NCI-H128 (cell line): Measurements from ENCODE around the gene TRPC4.

Source experiments
- DNase-seq: peaks from one replicate; lab custom pipeline; 2025; ENCODE audit not compliant: unreplicated experiment; lab: John Stamatoyannopoulos, UW

The TRPC4 gene

DNA sequence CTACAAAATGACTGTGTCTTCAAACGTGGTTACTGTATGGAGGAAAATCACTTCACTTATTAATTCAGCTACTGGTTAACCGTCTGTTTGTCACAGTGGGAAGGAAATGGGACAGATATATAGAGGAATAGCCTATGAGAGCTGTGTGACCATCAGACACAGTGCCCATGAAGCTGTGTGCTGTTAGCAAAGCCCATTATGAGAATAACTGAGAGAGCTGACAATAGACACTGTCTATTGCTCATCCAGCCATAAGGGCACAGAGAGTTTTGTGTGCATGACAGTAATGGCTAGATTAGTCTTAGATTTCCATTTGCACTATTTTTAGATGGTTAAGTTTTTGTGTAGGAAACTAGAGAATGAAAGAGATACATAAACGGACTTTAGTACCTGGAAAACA is 206.9 kb downstream of the TRPC4 start:
- no peak for DNase-seq

DNA sequence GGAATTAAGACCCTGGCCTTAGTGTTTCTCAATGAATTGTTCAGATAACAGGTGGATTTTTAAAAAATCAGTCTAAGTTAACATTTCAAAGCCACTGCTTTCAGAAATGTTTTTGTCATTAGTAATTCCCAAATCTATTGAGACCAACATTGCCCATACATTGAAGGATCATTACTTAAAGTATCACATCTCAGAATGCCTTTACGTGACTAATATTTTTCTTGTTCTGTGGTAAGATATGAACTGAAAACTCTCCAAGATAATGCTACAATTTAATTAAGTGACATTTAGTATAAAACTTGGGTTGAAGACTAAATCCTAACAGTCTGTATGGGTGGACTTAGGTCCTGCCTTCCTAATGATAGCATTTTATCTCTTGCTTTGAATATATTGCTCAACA is 211.6 kb downstream of the TRPC4 start:
- DNase-seq = no peak

DNA sequence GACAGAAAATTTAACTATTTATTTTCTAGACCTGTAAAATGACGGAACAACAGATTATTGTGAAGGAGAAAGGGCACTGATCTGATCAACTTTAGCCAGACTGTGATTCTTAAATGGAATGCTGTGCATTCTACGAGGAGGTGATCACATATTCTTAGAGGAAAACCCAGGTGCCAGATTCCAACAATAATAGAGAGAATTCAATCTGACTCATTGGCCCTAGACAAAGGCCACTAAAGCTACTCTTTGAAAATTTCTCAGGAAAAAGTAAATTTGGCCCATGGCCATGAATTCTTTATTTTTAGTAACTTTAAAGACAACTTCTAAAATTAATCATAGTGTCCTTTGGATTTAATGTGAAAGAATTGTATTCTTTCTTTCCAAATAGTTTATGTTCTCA is 212.4 kb downstream of the TRPC4 start:
- no peak for DNase-seq

DNA sequence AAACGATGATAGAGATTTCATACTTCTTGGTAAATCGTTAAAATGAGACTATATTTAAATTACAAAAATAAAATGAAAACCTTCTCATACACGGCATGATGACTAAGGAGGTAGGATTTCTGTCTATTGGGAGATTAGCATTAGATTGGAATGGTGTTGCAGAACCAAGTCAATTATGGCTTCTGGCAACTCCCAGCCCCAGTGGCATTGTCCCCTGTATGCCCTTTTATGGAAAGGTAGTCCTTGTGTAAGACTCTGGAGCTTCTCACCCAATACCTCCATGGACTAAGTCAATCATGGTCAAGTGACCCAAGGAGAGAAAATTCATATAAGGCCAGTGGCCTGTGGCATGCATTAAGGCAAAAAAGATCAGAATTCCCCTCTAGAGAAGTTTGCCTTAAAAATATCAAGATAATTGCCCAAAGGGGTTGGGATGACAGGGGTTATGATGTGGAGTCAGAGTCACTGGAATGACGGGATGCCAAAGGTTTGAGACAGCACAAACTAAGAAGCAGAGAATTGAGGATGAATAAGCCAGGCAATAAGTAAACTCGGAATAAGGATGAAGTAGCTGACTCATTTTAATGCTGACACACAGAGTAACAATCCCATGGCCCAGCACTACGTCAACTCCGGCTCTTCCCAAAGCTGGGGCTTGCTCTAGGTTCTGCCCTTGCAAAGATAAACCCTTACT is 213.2 kb downstream of the TRPC4 start:
- DNase-seq = no peak

DNA sequence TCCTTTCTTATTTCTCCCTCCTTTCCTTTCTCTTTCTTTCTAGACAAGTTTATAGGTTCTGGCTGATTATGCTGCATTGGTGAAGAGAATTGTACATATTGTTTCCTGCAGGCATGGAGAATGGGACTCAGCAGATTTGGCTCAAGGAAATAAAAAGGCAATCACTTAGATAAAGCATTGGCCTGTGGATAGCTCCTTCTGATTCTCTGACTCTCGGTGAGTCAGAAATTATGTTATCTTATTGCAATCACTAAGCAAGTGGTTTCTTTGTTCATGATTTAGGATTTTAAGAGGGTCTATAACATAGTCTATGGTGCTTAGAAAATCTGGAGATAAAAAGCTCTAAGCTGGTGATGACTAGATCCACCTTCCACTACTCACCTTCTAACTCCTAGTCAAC is 217.0 kb downstream of the TRPC4 start:
- DNase-seq = no peak

DNA sequence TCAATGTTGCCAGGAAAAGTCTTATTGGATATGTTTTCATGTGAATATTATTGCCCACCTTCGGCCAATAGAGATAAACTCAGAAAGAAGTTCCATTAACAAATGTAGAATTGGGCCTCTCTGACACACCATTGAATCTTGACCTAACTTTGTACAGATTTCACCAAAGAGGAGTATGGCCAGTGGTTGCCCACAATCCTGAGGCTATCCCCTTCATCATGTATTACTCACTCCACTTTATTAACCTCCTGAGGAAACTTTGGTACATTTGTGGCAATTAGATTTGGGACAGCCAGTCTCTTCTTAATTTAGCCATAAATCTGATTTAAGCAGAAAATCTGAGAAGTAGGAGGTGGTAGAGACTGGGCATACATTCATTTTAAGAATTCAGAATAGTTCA is 217.7 kb downstream of the TRPC4 start:
- DNase-seq = no peak

DNA sequence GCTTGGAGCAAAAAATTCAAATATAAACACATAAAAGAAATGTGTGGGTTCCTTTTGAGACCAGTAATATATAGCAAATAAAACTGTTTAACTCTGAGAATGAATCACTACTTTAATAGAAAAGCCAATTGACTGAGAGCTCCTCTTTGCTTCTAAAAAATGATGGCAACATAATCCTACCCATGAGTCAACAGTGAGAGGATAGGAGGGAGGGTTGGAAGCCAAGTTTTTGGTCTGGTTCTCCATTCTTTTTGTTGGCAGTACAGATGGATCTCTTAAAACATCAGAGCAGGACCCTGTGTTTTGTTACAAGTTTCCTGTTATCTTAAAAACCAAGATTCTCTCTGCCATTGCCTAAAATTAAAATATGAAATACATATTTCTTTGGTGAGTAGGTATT is 221.0 kb downstream of the TRPC4 start:
- DNase-seq = no peak

DNA sequence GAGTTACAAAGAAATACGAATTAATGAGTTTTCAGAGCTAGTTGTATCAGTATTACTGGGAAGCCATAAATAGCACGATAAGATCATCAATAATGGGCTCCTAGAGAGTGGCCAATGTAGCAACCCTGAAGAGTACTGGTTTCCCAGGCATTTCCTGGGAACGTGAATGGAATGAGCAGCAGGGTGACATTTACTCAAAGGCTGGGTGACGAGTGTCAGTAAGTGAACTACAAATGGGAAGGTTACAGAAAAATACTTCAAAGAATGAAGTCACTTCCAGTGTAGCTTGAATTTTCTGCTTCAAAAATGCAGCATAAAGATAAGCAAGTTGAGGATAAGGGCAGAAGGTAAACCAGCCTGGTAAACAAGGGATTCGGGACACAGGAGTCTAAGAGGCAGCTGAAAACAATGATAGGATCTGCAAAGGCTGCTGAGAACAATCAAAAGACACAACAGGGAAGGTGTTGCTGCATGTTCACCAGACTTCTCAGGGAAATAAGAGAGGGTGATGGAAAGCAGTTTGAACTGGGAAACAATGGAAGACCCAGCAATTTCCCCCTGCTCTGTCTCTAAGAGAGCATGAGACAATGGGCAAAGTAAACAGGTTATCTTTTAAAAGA is 222.4 kb downstream of the TRPC4 start:
- no peak for DNase-seq

DNA sequence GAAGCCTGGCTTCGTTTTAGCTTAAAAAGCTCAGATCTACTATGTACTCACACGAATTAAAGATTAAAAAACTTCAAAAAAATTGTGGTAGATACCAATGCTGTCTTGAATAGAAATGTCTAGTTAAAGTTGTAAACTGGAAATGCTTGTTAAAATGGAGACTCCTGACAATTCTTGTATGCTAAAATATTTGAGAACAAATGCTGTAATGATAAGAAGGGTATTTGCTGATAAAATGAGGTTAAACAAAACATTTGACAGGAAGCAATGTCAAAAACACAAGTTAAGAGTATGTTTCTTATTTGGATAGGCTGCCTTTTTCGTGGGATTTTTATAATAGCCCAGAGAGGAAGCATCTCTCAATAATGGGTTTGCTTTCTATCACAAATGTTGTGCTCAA is 223.0 kb downstream of the TRPC4 start:
- no peak for DNase-seq

DNA sequence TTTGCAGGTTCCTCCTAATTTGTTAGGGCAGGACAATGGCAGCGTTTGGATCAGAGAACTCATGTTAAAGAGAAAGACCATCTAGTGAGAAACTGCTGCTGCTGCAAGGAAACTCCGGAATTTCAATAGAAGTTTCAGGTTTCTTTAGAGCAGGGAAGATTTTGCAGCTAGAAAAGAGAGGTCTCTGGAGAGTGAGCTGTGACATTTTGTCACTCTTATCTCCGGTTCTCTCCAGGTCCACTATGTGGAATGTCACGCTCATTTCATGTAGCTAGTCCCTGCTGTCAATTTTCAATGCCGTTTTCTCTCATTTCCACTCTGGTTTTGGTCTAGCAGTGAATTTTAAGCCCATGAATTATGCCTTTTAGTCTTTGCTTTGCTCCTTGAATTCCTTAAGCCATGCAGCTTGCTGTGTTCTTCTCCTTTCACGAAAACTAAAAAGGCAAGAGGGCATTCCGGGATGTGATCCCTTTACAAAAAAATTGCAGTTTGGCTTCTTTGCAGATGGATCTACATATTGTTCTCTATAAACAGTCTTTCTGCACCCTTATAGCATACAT is 224.3 kb downstream of the TRPC4 start:
- DNase-seq = no peak

DNA sequence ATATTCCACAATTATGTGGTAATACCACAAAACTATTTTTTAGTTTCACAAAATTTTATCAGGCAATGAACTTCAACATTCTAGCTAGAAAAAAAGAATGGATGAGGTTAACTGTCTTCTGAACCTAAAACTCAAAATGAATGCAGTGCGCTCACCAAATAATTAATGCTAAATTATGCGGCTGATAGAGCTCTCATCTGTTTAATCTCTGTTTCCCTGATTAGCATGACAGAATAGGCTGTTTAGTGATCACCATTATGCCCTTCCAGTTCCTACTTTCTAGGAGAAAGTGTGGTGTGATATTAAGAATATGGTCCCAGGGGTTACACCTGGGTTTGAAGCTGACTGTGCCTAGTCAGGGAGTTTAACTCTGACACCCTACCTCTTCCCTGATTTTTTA is 228.2 kb downstream of the TRPC4 start:
- no peak for DNase-seq

DNA sequence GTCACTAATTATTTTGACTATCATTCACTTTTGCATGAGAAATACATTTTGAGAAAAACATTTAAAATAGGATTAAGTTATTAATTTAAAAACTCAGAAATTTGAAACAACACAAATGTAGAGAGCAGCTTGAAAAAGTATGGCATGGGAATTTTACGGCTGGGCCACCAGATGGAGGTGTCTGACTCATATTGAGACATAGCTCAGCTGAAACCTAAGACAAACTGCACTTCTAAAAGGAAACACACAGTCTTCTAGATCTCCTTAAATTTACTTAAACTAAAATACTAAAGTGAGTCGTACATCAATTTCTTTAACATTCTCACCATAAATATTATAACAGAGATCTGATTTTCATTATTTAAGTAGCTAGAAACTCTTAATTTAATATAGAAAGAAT is 229.1 kb downstream of the TRPC4 start:
- no peak for DNase-seq

DNA sequence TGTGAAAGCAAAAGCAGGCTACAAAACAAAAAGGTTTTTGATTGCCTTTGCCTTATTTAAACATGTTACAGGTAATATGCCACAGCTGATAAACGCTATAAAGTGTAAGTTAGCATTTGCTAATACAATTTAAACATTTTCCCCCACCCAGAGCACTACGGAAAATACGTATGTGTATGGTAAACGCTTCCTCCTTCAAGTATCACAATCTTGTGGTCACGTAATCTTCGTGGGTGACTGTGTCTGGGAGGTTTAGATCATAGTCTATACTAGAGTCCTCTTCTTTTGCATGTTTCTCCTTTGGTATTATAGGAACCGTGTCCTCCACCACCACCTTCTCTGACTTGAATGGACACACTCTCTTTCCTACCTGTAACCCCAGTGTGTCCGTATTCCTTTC is 232.9 kb downstream of the TRPC4 start:
- no peak for DNase-seq

DNA sequence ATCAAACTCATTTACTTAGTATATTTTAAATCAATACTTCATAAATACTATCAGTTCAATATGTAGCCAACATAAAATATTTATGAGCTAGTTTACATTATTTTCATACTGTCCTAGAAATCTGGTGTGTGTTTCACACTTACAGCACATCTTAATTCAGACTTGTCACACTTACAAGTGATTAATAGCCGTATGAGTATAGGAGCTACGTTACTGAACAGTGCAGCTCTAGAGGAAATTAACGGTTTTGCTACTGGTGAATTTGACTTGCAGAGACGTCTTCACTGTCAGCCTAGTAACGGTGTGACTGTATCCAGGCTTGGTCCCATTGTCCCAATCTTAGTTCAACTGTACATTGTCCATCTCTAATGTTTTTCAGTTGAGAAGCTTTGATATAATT is 237.3 kb downstream of the TRPC4 start:
- DNase-seq = no peak

DNA sequence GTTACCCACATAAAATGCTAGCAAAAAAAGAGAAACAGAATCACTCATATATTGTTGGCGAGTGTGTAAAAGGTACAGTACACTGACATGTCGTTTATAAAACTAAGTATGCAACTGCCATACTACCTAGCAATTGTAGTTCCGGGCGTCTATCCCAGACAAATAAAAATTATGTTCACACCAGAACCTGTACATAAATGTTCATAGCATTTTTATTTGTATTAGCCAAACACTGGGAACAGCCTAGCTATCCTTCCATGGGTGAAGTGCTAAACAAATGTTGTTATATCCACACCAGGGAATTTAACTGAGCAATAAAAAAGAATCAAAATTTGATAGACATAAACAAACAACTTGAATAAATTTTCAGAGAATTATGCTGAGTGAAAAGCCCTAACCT is 242.1 kb downstream of the TRPC4 start:
- no peak for DNase-seq

DNA sequence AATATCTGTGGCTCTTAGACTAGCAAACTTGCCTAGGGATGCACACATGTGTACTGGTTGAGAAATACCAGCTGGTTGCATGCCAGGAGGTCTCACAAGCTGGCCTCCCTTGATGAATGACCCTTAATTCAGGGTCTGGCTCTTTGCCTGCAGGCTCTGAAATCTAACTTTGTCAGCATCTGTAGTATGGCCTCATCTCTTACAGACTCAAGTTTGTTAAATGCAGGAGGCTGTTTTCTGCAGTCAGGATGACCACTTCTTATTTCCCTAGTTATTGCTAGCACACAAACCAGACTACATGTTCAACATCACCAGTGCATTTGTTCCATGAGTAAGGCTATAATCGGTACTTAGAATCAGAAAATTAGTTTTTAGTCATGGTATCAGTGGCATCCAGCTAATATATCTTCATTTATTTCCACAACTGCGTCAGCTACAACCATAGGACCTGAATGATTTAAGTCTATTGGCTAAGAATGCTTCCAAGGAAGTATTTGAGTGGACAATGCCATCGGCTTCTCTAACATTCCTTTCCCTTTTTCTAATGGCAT is 247.7 kb downstream of the TRPC4 start:
- no peak for DNase-seq

DNA sequence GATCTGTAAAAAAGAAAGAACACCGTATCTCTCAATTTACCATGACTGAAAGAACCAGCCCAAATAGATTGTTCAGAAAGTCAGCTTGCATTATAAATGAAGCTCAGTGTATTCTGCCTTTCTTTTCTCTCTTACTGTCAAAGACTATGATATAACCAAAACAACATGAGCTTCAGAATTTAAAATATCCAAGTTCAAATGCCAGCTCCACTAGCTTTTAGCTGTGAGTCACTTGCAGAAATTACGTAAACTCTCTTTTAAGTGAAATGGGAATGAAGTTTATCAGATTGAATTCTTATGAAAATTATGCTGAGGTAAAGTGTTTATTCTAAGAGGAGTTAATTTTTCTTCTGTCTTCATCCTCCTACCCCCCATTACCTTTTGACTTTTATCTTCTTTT is 251.0 kb downstream of the TRPC4 start:
- no peak for DNase-seq

DNA sequence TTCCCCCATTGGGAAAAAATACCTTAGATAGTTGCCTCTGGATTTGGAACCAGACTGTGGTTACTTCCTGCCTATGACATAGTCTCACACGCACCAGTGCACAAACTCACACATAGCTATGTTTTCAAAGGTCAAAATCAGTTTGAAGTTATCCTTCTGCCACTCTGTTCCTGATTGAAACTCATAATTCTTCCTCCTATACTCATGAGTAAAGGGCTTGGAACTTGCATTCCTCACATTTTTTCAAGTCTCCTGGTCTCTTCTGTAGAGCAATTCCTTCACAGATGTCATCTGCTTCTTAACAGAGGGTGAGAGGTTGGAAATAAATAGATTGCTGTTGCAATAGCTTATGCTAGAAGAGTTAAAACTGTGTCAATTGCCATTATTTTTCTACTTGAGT is 252.4 kb downstream of the TRPC4 start:
- DNase-seq = no peak

DNA sequence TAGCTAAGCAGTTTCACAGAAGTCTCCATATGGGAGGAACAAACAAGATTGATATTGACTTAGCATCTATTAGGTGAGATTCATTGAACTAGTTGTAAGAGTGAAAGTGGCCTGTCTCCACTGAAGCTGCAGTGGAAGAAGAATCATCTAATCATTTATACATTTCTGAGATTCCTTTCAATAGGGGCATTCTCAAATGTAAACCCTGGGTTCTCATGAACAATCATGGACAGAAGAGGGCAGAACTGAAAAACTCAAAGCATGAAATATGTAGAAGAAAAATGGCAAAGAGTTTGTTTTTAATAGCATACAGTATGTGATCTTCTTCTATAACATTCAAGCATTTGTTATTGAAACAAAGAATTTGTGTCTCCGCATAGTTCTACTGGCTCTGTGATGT is 253.4 kb downstream of the TRPC4 start:
- DNase-seq = no peak

DNA sequence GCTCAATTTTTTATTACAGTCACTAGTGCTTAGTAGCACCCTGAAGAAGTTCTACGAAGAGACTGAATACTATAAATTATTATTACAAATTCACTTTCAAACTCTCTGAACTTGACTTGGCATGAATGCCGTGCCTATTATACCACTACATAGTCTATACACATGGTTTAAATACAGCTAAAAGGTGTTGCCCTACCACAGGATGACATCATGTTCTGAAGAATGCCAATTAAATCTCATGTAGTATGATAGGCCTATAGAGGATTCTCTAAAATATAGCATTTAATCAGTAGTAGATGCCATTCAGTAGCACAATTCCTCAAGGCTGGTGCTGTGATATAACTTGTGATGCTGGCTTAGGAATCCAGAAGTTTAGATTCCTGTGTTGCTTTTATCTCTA is 254.3 kb downstream of the TRPC4 start:
- no peak for DNase-seq

DNA sequence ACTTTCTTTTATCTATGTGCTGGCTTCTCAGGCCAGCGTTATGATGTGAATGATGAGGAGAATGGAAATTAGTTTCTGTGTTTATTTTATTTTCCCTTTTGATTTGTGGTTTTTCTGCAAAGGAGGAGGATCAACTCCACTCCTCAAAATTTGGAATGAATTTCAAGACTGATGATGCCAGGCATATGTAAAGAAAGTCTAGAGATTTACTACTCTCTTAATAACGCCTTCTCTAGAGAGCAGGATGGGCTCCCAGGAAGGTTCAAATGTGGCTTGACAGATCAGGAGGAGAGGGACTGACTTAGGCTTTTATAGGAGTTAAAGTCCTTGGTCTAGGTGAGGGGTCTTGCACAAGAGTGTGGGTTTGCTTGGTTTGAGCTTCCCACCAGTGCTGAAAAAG is 255.9 kb downstream of the TRPC4 start:
- DNase-seq = no peak

DNA sequence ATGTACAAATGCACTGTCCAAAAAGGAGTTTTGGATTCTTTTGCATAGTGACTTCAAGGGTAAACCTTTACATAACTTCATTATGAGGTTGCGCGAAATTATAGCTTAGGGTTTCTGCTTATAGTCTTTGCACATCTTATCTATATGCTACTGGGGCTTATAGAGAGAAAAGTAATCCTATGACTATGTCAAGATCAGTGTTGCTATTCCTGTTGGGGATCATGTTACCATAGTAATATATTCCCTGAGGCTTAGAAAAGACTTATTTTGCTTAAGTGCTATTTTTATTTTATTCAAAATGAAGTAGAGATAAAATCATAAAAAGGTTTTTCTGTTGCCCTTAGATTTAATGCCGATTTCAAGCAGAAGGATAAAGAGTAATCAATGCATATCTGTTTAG is 256.3 kb downstream of the TRPC4 start:
- no peak for DNase-seq
